ENCODE measurements around the gene RPL35A. TPM values are rescaled to one million over a fixed set of nuclear protein-coding genes. Genes with fewer than 3 reads are reported as not detected.
"Not testable (repeated sequence)": the region's sequence is repeated elsewhere in the genome, so short reads cannot be mapped to it uniquely, and the experiment has no call there.

The RPL35A gene
- 1,338 and 1,363 TPM in 2 replicates for total RNA-seq

DNA sequence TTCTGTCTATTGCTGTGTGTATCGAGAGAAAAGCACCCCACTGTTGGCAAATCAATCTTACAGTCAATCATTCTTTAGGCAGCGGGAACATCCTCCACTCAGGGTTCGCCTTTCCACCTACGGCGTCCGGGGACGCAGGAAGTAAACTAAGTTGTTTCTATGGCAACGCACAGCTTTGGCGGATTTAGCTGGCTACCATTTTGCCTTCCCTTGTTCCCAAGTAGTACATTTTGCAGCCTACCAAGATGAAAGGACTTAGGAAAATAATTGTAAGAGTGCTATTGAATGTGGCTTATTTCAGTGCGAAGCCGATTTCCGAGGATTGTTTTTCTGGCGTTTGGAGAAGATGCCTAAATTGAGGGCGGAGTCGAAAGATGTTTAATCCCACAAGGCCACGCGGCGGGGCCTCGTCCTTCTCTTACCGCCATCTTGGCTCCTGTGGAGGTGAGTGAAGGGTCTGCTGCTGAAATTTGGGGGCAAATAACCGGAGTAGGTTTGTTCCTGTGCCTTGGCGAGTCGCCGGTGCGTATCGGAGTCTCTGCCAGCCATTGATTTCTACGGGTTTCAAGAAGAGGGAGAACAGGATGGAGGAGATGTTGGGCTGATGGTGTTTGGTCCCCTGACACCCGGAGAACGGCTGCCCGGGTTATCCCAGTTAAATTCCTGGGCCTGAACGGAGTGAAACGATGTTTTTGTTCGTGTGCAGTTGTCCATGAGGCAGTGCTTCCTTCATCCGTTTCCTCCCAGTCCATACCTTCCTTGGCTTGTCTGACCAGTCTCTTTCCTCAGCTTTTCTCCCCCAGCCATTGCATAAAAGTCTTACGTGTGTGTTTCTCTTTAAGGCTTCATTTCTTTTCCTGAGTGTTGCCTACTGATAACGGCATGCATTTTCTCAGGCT is at the start of gene RPL35A:
Gene RPL35A (plus strand): TSS at position 413 of the 899 bp plus-strand sequence. CDS start 778 bp downstream, outside the sequence.
- Mint-ChIP-seq H3K4me1 (ENCODE audit: low read depth) (peaks cover 34% of the 10 kb centered on the region), H3K4me3 (ENCODE audit: low read depth) (peak within 1 kb of the TSS; percentile 99), H3K9me3 (no peaks in the 10 kb centered on the region), H3K36me3 (ENCODE audit: low read depth) (peaks cover 49% of the 10 kb centered on the region), H3K27me3 (ENCODE audit: low read depth) (no peaks in the 10 kb centered on the region), H3K27ac (peak within 1 kb of the TSS; percentile 97)
- intact Hi-C loops (cut with micrococcal nuclease), result loop anchor here (1.0 kb wide), 2 partner anchors 10 to 44 kb away; partner anchors contain the start of gene LMLN
- DNase-seq (ENCODE audit: low spot score), result peak; percentile 81

DNA sequence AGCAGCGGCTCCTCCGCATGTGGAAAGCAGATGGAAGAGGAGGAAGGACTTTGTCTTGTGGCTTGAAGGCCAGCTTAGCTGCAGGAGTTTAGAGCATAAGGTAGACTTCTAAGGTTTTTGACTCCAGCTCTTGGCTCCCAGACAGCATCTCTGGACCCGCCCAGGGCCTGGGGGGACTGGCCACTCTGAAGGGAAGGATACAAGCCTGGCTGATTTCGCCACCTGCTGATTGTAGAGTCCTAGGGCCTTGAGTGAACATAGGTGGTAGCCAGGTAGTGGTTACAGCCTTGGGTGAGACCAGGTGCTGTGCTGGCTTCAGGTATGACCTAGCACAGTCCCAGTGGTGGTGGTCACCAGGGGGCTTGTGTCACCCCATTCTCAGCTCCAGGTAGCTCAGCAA is 48.4 kb upstream of the RPL35A start:
- DNase-seq (ENCODE audit: low spot score), result no peak
- intact Hi-C loops (cut with micrococcal nuclease), result no loop called here
- Mint-ChIP-seq H3K27me3 (ENCODE audit: low read depth) (no peaks in the 10 kb centered on the region), H3K9me3 (no peaks in the 10 kb centered on the region), H3K36me3 (ENCODE audit: low read depth) (no peaks in the 10 kb centered on the region), H3K27ac (no peak overlapping the region), H3K4me3 (ENCODE audit: low read depth) (no peak overlapping the region), H3K4me1 (ENCODE audit: low read depth) (peaks cover 8% of the 10 kb centered on the region)

DNA sequence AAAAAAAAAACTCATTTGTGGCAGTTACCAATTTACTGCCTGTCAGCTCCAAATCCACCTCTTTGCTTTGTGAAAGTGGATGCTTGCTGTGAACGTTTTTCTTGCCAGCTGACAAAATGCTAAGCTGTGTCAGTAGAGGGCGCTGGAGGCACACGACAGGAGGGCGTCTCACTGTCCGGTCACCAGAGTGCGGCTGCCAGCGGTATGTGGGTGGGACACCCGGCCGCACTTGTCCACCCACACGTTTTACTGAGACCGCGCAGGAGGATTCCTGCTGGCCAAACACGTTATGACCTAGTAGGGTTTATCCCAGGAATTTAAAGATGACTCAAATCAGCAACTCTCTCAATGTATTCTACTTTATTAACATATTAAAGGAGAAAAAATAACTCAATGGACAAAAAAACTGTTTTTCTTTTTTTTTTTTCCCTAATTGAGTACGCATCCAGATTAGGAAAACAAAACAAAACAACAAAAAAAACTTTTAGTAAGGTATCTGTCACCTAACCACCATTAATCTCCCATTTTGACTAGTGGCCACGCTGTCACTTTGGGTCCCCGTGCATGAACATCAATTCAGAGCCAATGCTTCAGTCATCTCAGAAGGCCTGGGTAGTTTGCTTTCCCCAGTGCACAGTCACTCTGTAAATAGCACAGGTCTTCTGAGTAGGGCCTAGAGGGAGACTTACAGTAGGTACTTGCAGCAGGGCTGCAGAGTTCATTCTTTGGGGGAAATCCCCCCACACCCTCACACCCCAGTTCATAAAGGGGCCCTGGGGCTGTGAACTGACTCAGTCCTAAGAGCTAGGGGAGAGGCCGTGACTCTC is 43.8 kb upstream of the RPL35A start:
- H3K27me3 Mint-ChIP-seq (ENCODE audit: low read depth), result no peaks in the 10 kb centered on the region
- H3K27ac Mint-ChIP-seq, result peak overlapping the region; percentile 83
- H3K36me3 Mint-ChIP-seq (ENCODE audit: low read depth), result peaks cover 6% of the 10 kb centered on the region
- H3K4me1 Mint-ChIP-seq (ENCODE audit: low read depth), result peaks cover 20% of the 10 kb centered on the region
- peak; percentile 70 for DNase-seq (ENCODE audit: low spot score)
- H3K4me3 Mint-ChIP-seq (ENCODE audit: low read depth), result no peak overlapping the region
- no peaks in the 10 kb centered on the region for H3K9me3 Mint-ChIP-seq
- intact Hi-C loops (cut with micrococcal nuclease), result loop anchor here (1.0 kb wide), 8 partner anchors 15 to 174 kb away; partner anchors contain the start of genes FYTTD1, LMLN and RPL35A

DNA sequence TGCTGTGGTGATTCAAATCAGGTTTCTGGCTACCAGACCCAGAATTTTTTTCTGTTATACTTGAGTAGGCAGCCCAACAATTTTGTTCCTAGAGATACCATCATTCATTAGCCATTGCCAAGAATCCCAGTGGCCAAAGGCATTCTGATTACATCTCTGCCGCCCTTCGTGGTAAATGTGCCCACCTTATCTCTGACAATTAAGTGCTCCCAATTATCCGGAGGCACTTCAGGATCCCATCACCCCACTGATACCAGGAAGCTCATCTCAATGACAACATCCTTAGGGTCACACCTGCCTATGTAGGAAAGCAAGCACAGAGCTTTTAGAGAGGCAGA is 43.2 kb upstream of the RPL35A start:
- H3K27ac Mint-ChIP-seq, result peak overlapping the region; percentile 82
- intact Hi-C loops (cut with micrococcal nuclease), result loop anchor here (1.0 kb wide), 8 partner anchors 14 to 173 kb away; partner anchors contain the start of genes FYTTD1, LMLN and RPL35A
- H3K27me3 Mint-ChIP-seq (ENCODE audit: low read depth), result no peaks in the 10 kb centered on the region
- peaks cover 20% of the 10 kb centered on the region for H3K4me1 Mint-ChIP-seq (ENCODE audit: low read depth)
- no peak overlapping the region for H3K4me3 Mint-ChIP-seq (ENCODE audit: low read depth)
- H3K9me3 Mint-ChIP-seq, result no peaks in the 10 kb centered on the region
- peaks cover 6% of the 10 kb centered on the region for H3K36me3 Mint-ChIP-seq (ENCODE audit: low read depth)
- no peak for DNase-seq (ENCODE audit: low spot score)

DNA sequence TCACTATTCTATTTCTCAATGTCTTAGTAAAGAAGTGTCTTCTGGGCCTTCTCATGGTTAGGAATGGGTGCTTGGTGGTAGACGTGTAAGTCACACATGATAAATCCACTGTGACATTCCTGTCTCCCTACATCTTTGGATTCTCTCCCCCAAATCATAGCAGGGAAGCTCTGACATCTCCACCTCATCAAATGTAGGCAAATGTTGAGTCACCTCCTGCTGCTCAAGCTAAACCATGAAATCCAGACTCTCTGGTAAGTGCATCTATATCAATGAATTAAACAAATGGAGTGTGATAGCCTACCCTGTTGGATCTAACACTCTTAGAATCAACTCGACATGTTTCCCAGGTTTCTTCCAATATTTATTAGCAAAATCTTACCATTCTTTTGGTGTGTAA is 42.8 kb upstream of the RPL35A start:
- Mint-ChIP-seq H3K27me3 (ENCODE audit: low read depth) (no peaks in the 10 kb centered on the region), H3K4me3 (ENCODE audit: low read depth) (no peak overlapping the region), H3K4me1 (ENCODE audit: low read depth) (peaks cover 20% of the 10 kb centered on the region), H3K36me3 (ENCODE audit: low read depth) (peaks cover 6% of the 10 kb centered on the region), H3K27ac (peak overlapping the region; percentile 82), H3K9me3 (no peaks in the 10 kb centered on the region)
- intact Hi-C loops (cut with micrococcal nuclease), result no loop called here
- DNase-seq (ENCODE audit: low spot score), result no peak

DNA sequence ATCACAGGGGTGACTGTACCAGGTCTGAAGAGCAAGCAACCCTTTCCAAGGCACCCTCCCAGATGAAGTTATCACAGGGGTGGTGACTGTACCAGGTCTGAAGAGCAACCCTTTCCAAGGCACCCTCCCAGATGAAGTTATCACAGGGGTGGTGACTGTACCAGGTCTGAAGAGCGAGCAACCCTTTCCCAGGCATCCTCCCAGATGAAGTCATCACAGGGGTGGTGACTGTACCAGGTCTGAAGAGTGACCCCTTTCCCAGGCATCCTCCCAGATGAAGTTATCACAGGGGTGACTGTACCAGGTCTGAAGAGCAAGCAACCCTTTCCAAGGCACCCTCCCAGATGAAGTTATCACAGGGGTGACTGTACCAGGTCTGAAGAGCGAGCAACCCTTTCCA is 41.4 kb upstream of the RPL35A start:
- H3K27ac Mint-ChIP-seq; H3K27me3 Mint-ChIP-seq (ENCODE audit: low read depth); H3K36me3 Mint-ChIP-seq (ENCODE audit: low read depth); H3K9me3 Mint-ChIP-seq; intact Hi-C loops (cut with micrococcal nuclease); DNase-seq (ENCODE audit: low spot score); H3K4me3 Mint-ChIP-seq (ENCODE audit: low read depth): not testable (repeated sequence)
- H3K4me1 Mint-ChIP-seq (ENCODE audit: low read depth), result peaks cover 20% of the 10 kb centered on the region

DNA sequence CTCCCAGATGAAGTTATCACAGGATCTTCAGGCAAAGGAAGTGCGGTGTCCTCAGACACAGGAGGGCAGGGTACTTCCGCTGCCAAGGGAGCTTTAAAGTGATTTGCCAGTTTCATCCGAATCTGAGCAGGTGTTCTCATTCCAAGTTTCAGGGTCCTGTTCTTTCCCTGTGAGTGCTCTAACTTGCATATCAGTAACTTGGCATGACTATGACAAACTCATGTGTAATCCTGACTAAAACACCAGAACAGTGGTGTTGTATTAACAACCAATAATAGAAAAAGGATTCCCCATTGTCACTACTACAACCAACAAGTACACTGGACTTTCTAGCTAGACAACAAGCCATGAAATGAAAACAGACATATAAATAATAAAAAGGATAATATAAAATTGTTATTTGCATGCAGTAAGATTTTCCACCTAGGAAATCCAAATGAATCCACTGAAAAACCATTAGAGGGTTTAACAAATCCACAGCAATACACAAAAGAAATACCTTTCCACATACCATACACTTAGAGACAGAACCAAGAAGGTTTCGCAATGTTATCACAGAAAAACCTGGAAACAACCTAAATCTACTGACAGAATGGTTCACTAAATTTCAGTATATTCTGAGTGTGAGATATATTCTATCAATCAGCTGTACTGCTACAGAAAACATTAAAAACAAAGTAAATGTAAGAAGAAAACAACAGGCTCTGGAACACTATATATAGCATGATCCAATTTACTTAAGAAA is 40.9 kb upstream of the RPL35A start:
- Mint-ChIP-seq H3K4me3 (ENCODE audit: low read depth) (no peak overlapping the region), H3K27me3 (ENCODE audit: low read depth) (no peaks in the 10 kb centered on the region), H3K9me3 (no peaks in the 10 kb centered on the region), H3K27ac (no peak overlapping the region), H3K4me1 (ENCODE audit: low read depth) (peaks cover 20% of the 10 kb centered on the region), H3K36me3 (ENCODE audit: low read depth) (peaks cover 6% of the 10 kb centered on the region)
- DNase-seq (ENCODE audit: low spot score), result no peak
- intact Hi-C loops (cut with micrococcal nuclease), result no loop called here

DNA sequence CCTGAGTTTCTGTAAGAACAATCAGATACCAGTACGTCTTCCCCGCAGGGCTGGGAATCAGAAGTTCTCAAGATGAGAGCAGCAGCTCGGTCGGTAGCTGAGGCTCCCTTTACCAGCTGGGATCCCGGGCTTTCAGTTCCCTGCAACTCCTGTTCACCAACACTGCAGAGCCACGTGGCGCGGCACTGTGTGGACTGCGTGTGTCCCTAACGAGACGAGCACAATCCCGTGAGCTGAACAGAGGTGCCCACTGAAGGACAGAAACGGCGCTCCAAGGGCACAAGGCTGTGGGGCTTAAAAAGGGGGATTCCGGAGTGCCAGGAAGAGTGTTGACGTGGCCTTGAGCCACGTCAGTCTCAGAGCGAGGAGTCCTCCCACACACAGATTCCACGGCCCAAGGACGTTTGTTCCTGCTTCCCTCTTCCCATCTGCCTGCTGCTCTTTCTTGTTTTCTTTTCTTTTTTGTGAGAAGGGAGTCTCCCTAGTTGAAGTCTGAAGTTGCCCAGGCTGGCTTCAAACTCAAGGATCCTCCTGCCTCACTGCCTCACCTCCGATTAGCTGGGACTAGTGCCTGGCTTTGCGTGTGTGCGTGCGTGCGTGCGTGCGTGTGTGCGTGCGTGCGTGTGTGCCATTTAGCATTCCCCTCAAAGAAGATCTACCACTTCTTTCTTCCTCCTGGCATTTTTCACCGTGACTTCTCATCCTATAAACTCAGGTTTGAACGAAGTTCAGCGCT is 37.1 kb upstream of the RPL35A start:
- H3K27me3 Mint-ChIP-seq (ENCODE audit: low read depth), result no peaks in the 10 kb centered on the region
- H3K4me3 Mint-ChIP-seq (ENCODE audit: low read depth), result no peak overlapping the region
- intact Hi-C loops (cut with micrococcal nuclease), result no loop called here
- H3K27ac Mint-ChIP-seq, result no peak overlapping the region
- DNase-seq (ENCODE audit: low spot score), result no peak
- no peaks in the 10 kb centered on the region for H3K9me3 Mint-ChIP-seq
- H3K4me1 Mint-ChIP-seq (ENCODE audit: low read depth), result no peaks in the 10 kb centered on the region
- H3K36me3 Mint-ChIP-seq (ENCODE audit: low read depth), result peaks cover 1% of the 10 kb centered on the region

DNA sequence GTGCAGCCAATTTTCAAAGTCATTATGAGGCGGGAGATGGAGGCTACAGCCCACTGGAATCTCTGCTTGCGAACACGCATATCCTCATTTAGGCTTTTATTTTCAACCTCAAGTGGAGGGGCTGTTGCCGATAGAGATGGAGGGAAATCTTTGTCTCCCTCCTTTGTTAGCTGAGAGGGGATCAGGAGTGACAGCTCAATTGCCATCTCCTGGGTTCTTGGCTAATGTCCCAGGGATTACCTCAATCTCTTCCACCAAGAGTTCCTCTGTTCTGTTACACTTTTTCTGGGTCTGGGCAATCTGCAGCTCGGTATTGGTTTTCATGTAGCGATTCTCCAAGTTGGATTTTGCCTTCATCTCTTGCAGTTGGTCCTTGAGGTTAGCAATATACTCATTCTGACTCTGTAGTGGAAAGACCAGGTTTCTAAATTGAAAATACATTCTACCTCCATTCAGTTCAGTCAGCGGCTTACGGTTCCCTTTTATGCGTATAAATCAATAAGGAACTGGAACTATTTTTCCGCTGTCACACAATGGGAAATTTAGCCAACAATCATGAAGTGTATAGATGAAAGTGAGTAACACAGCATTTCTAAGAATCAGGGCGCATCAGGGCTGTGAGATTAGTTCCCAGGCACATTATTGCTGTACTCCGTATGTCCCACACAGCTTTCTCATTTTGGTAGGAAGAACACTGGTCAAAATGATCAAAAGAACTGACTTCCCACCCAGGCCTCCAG is 36.2 kb upstream of the RPL35A start:
- Mint-ChIP-seq H3K4me3 (ENCODE audit: low read depth) (no peak overlapping the region), H3K27me3 (ENCODE audit: low read depth) (no peaks in the 10 kb centered on the region), H3K4me1 (ENCODE audit: low read depth) (no peaks in the 10 kb centered on the region), H3K27ac (no peak overlapping the region), H3K9me3 (no peaks in the 10 kb centered on the region), H3K36me3 (ENCODE audit: low read depth) (no peaks in the 10 kb centered on the region)
- no peak for DNase-seq (ENCODE audit: low spot score)
- intact Hi-C loops (cut with micrococcal nuclease), result no loop called here

DNA sequence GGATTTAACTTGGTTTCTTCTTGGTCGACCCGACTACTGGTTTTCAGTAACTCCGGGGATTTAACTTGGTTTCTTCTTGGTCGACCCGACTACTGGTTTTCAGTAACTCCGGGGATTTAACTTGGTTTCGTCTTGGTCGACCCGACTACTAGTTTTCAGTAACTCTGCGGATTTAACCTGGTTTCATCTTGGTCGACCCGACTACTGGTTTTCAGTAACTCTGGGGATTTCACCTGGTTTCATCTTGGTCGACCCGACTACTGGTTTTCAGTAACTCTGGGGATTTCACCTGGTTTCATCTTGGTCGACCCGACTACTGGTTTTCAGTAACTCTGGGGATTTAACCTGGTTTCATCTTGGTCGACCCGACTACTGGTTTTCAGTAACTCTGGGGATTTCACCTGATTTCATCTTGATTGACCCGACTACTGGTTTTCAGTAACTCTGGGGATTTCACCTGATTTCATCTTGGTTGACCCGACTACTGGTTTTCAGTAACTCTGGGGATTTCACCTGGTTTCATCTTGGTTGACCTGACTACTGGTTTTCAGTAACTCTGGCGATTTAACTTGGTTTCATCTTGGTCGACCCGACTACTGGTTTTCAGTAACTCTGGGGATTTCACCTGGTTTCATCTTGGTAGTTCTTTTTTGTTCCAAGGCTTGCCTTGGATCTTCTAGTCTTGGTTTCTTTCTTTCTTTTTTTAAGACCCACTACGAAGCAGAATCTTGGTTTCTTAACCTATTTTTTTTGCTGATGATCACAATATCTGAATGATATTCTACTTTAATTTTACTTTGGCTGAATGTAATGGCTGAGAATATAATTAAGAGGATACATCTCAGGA is 28.3 kb upstream of the RPL35A start:
- not testable (repeated sequence) for H3K4me3 Mint-ChIP-seq (ENCODE audit: low read depth); H3K27me3 Mint-ChIP-seq (ENCODE audit: low read depth); DNase-seq (ENCODE audit: low spot score); H3K9me3 Mint-ChIP-seq; H3K4me1 Mint-ChIP-seq (ENCODE audit: low read depth)
- Mint-ChIP-seq H3K27ac (peak overlapping the region; percentile 28), H3K36me3 (ENCODE audit: low read depth) (peaks cover 19% of the 10 kb centered on the region)
- intact Hi-C loops (cut with micrococcal nuclease), result loop anchor here (1.0 kb wide), 1 partner anchor 15 kb away; no protein-coding TSS in a partner anchor

DNA sequence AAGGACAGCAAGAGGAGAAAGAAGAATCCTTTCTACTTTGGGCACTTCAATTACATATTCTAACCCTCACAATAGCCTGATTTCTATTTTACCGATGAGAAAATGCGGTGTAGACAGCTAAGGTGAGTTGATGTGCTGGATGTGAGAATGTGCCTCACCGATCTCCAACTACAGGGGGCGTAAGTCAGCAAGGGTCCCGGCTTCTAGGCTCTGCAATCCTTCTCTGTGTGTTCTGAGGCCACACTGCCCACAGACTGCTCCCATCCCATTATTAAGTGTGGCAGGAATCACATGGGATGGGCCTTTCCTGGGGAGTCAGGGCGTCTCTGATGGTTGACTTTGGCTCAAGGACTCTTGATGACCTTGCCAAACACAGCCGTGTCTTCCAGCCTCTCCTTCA is 23.6 kb upstream of the RPL35A start:
- peaks cover 20% of the 10 kb centered on the region for H3K36me3 Mint-ChIP-seq (ENCODE audit: low read depth)
- H3K9me3 Mint-ChIP-seq, result peaks cover 5% of the 10 kb centered on the region
- DNase-seq (ENCODE audit: low spot score), result no peak
- no peak overlapping the region for H3K4me3 Mint-ChIP-seq (ENCODE audit: low read depth)
- intact Hi-C loops (cut with micrococcal nuclease), result no loop called here
- H3K27ac Mint-ChIP-seq, result no peak overlapping the region
- H3K4me1 Mint-ChIP-seq (ENCODE audit: low read depth), result peaks cover 5% of the 10 kb centered on the region
- H3K27me3 Mint-ChIP-seq (ENCODE audit: low read depth), result no peaks in the 10 kb centered on the region

All from activated T-helper 2 cell treated with anti-CD3 and anti-CD28 coated beads, Interferon-gamma antibody, Interleukin-2, Interleukin-4, amounts not matched to agents 10 μg/mL and 5 μg/mL and 100 μg/mL, durations not matched to agents 14 hours and 24 hours and 36 hours (primary cell).